ENCODE measurements around the gene SEC14L6.

SEC14L6 gene

GRCh38 chr22:30491381-30491780 is 55.2 kb downstream of the SEC14L6 start:
- no peak overlapping the region for H3K4me2 ChIP-seq (ENCODE audit: insufficient read depth, low read length, poor library complexity, severe bottlenecking)
- no peak overlapping the region for H4K8ac ChIP-seq (ENCODE audit: low read depth, low read length)
- no peak for DNase-seq (ENCODE audit: low spot score)
- H3K9me3 ChIP-seq (replicated peaks in 1 of 2; ENCODE audit: control insufficient read depth in 2 of 2, insufficient read depth in 1 of 2, low read depth in 1 of 2, low read length in 2 of 2): no peaks in the 10 kb centered on the region
- no peak overlapping the region for H2BK12ac ChIP-seq (ENCODE audit: low read length)
- H3K23ac ChIP-seq (ENCODE audit: low read depth, low read length, poor library complexity): no peak overlapping the region
- peaks cover 0 to 19% (median 0%) of the 10 kb centered on the region in 3 experiments for H3K27me3 ChIP-seq (ENCODE audit: control insufficient read depth in 3 of 3, insufficient read depth in 3 of 3, low read depth in 1 of 3, low read length in 3 of 3)
- no peak overlapping the region for H2BK120ac ChIP-seq (ENCODE audit: low read depth, low read length)
- H3K18ac ChIP-seq (ENCODE audit: low read length): no peak overlapping the region
- no peak overlapping the region for H3K4me3 ChIP-seq (ENCODE audit: low read length in 2 of 2)
- no peak overlapping the region for H2BK15ac ChIP-seq (ENCODE audit: low read length)
- H3K79me1 ChIP-seq (ENCODE audit: low read depth, low read length): no peaks in the 10 kb centered on the region
- no peaks in the 10 kb centered on the region for H3K36me3 ChIP-seq (replicated peaks in 1 of 2; ENCODE audit: control insufficient read depth in 2 of 2, insufficient read depth in 2 of 2, low read length in 2 of 2)
- H2AFZ ChIP-seq (ENCODE audit: low read length): no peak overlapping the region
- H3K4ac ChIP-seq (ENCODE audit: low read length): no peak overlapping the region
- no peak overlapping the region for H4K91ac ChIP-seq (ENCODE audit: low read depth, low read length, poor library complexity)
- H3K4me1 ChIP-seq (ENCODE audit: control insufficient read depth in 2 of 2, insufficient read depth in 1 of 2, low read depth in 1 of 2, low read length in 2 of 2): no peaks in the 10 kb centered on the region
- H2AK5ac ChIP-seq (ENCODE audit: low read depth, low read length): no peak overlapping the region
- no peak overlapping the region for H3K9ac ChIP-seq (ENCODE audit: low read depth, low read length, poor library complexity)
- WGBS, 2 donors (ENCODE audit: extremely low coverage in 2 of 2, insufficient read length in 2 of 2, insufficient replicate concordance in 1 of 2): no CpG with 5 or more reads among the region's 7 CpGs
- no peak overlapping the region for H3K27ac ChIP-seq (replicated peaks; ENCODE audit: low read length)
- H3K14ac ChIP-seq (ENCODE audit: low read length): no peak overlapping the region
- H2BK5ac ChIP-seq (ENCODE audit: low read length): no peak overlapping the region

GRCh38 chr22:30490399-30490798 is 56.1 kb downstream of the SEC14L6 start:
- no peak overlapping the region for H3K4me2 ChIP-seq (ENCODE audit: insufficient read depth, low read length, poor library complexity, severe bottlenecking)
- no peak overlapping the region for H3K14ac ChIP-seq (ENCODE audit: low read length)
- DNase-seq (ENCODE audit: low spot score): no peak
- H3K27ac ChIP-seq (replicated peaks; ENCODE audit: low read length): no peak overlapping the region
- no peaks in the 10 kb centered on the region for H3K9me3 ChIP-seq (replicated peaks in 1 of 2; ENCODE audit: control insufficient read depth in 2 of 2, insufficient read depth in 1 of 2, low read depth in 1 of 2, low read length in 2 of 2)
- peak overlapping the region; percentile 25 for H3K23ac ChIP-seq (ENCODE audit: low read depth, low read length, poor library complexity)
- H3K4me1 ChIP-seq (ENCODE audit: control insufficient read depth in 2 of 2, insufficient read depth in 1 of 2, low read depth in 1 of 2, low read length in 2 of 2): no peaks in the 10 kb centered on the region
- no peak overlapping the region for H3K4ac ChIP-seq (ENCODE audit: low read length)
- no peak overlapping the region for H2AK5ac ChIP-seq (ENCODE audit: low read depth, low read length)
- no peak overlapping the region for H2BK12ac ChIP-seq (ENCODE audit: low read length)
- H3K79me1 ChIP-seq (ENCODE audit: low read depth, low read length): no peaks in the 10 kb centered on the region
- H3K27me3 ChIP-seq (ENCODE audit: control insufficient read depth in 3 of 3, insufficient read depth in 3 of 3, low read depth in 1 of 3, low read length in 3 of 3): peaks cover 0 to 17% (median 0%) of the 10 kb centered on the region in 3 experiments
- H2BK120ac ChIP-seq (ENCODE audit: low read depth, low read length): no peak overlapping the region
- no peak overlapping the region for H3K18ac ChIP-seq (ENCODE audit: low read length)
- no peak overlapping the region for H3K9ac ChIP-seq (ENCODE audit: low read depth, low read length, poor library complexity)
- H3K4me3 ChIP-seq (ENCODE audit: low read length in 2 of 2): no peak overlapping the region
- H2BK5ac ChIP-seq (ENCODE audit: low read length): no peak overlapping the region
- no peak overlapping the region for H4K8ac ChIP-seq (ENCODE audit: low read depth, low read length)
- no peaks in the 10 kb centered on the region for H3K36me3 ChIP-seq (replicated peaks in 1 of 2; ENCODE audit: control insufficient read depth in 2 of 2, insufficient read depth in 2 of 2, low read length in 2 of 2)
- H4K91ac ChIP-seq (ENCODE audit: low read depth, low read length, poor library complexity): no peak overlapping the region
- no peak overlapping the region for H2AFZ ChIP-seq (ENCODE audit: low read length)
- WGBS, 2 donors (ENCODE audit: extremely low coverage in 2 of 2, insufficient read length in 2 of 2, insufficient replicate concordance in 1 of 2): no CpG with 5 or more reads among the region's 11 CpGs
- H2BK15ac ChIP-seq (ENCODE audit: low read length): no peak overlapping the region

- Histone ChIP-seq H3K23ac (ENCODE audit: low read depth, low read length, poor library complexity) (no peak overlapping the region), H3K36me3 (replicated peaks in 1 of 2; ENCODE audit: control insufficient read depth in 2 of 2, insufficient read depth in 2 of 2, low read length in 2 of 2) (no peaks in the 10 kb centered on the region), H2BK12ac (ENCODE audit: low read length) (no peak overlapping the region), H2BK120ac (ENCODE audit: low read depth, low read length) (no peak overlapping the region), H2BK5ac (ENCODE audit: low read length) (no peak overlapping the region), H3K18ac (ENCODE audit: low read length) (no peak overlapping the region), H3K27ac (replicated peaks; ENCODE audit: low read length) (no peak overlapping the region), H2AFZ (ENCODE audit: low read length) (no peak overlapping the region), H3K4me2 (ENCODE audit: insufficient read depth, low read length, poor library complexity, severe bottlenecking) (no peak overlapping the region), H3K4me3 (ENCODE audit: low read length in 2 of 2) (no peak overlapping the region), H4K91ac (ENCODE audit: low read depth, low read length, poor library complexity) (no peak overlapping the region), H3K9ac (ENCODE audit: low read depth, low read length, poor library complexity) (no peak overlapping the region), H3K14ac (ENCODE audit: low read length) (no peak overlapping the region), H3K4ac (ENCODE audit: low read length) (no peak overlapping the region), H3K27me3 (ENCODE audit: control insufficient read depth in 3 of 3, insufficient read depth in 3 of 3, low read depth in 1 of 3, low read length in 3 of 3) (peaks cover 0 to 14% (median 0%) of the 10 kb centered on the region in 3 experiments), H3K9me3 (replicated peaks in 1 of 2; ENCODE audit: control insufficient read depth in 2 of 2, insufficient read depth in 1 of 2, low read depth in 1 of 2, low read length in 2 of 2) (no peaks in the 10 kb centered on the region), H2BK15ac (ENCODE audit: low read length) (no peak overlapping the region), H4K8ac (ENCODE audit: low read depth, low read length) (no peak overlapping the region), H3K79me1 (ENCODE audit: low read depth, low read length) (no peaks in the 10 kb centered on the region), H2AK5ac (ENCODE audit: low read depth, low read length) (no peak overlapping the region), H3K4me1 (ENCODE audit: control insufficient read depth in 2 of 2, insufficient read depth in 1 of 2, low read depth in 1 of 2, low read length in 2 of 2) (no peaks in the 10 kb centered on the region)
- no CpG with 5 or more reads among the region's 7 CpGs for WGBS, 2 donors (ENCODE audit: extremely low coverage in 2 of 2, insufficient read length in 2 of 2, insufficient replicate concordance in 1 of 2)
- no peak for DNase-seq (ENCODE audit: low spot score)
These were observed 58.4 kb downstream of the SEC14L6 start for GRCh38 chr22:30488121-30488520.

- WGBS, 2 donors (ENCODE audit: extremely low coverage in 2 of 2, insufficient read length in 2 of 2, insufficient replicate concordance in 1 of 2): no CpG with 5 or more reads among the region's 8 CpGs
- Histone ChIP-seq H3K36me3 (replicated peaks in 1 of 2; ENCODE audit: control insufficient read depth in 2 of 2, insufficient read depth in 2 of 2, low read length in 2 of 2) (no peaks in the 10 kb centered on the region), H2BK5ac (ENCODE audit: low read length) (no peak overlapping the region), H3K18ac (ENCODE audit: low read length) (no peak overlapping the region), H3K4me2 (ENCODE audit: insufficient read depth, low read length, poor library complexity, severe bottlenecking) (no peak overlapping the region), H4K8ac (ENCODE audit: low read depth, low read length) (no peak overlapping the region), H4K91ac (ENCODE audit: low read depth, low read length, poor library complexity) (no peak overlapping the region), H3K9me3 (replicated peaks in 1 of 2; ENCODE audit: control insufficient read depth in 2 of 2, insufficient read depth in 1 of 2, low read depth in 1 of 2, low read length in 2 of 2) (no peaks in the 10 kb centered on the region), H3K23ac (ENCODE audit: low read depth, low read length, poor library complexity) (no peak overlapping the region), H2AK5ac (ENCODE audit: low read depth, low read length) (no peak overlapping the region), H3K4ac (ENCODE audit: low read length) (no peak overlapping the region), H3K4me3 (ENCODE audit: low read length in 2 of 2) (no peak overlapping the region), H3K79me1 (ENCODE audit: low read depth, low read length) (no peaks in the 10 kb centered on the region), H2BK15ac (ENCODE audit: low read length) (no peak overlapping the region), H2AFZ (ENCODE audit: low read length) (no peak overlapping the region), H2BK12ac (ENCODE audit: low read length) (no peak overlapping the region), H3K27me3 (ENCODE audit: control insufficient read depth in 3 of 3, insufficient read depth in 3 of 3, low read depth in 1 of 3, low read length in 3 of 3) (peaks cover 0 to 14% (median 0%) of the 10 kb centered on the region in 3 experiments), H2BK120ac (ENCODE audit: low read depth, low read length) (no peak overlapping the region), H3K4me1 (ENCODE audit: control insufficient read depth in 2 of 2, insufficient read depth in 1 of 2, low read depth in 1 of 2, low read length in 2 of 2) (no peaks in the 10 kb centered on the region), H3K27ac (replicated peaks; ENCODE audit: low read length) (no peak overlapping the region), H3K9ac (ENCODE audit: low read depth, low read length, poor library complexity) (no peak overlapping the region), H3K14ac (ENCODE audit: low read length) (no peak overlapping the region)
- no peak for DNase-seq (ENCODE audit: low spot score)
These were observed 59.9 kb downstream of the SEC14L6 start for GRCh38 chr22:30486661-30487115.

All from neuronal stem cell (in vitro differentiated cells).